SW 1271 (cell line): ENCODE measurements around the gene BCL2L12.
A peak's percentile ranks its signal among the peaks of the same experiment; 100 is the strongest.

ENCODE experiments used
- DNase-seq, 2 experiments: peaks; one replicate each; lab custom pipeline; 2025; lab: John Stamatoyannopoulos, UW

BCL2L12 gene

GRCh38 chr19:49664171-49665035 lies 1.3 kb upstream of the BCL2L12 start:
- peak; percentile 42 to 76 for DNase-seq

- no peak for DNase-seq
Measured at GRCh38 chr19:49665036-49665350, 740 bp upstream of the BCL2L12 start.

- no peak for DNase-seq
Measured at GRCh38 chr19:49666120-49666444, 349 bp downstream of the BCL2L12 start.

DNA sequence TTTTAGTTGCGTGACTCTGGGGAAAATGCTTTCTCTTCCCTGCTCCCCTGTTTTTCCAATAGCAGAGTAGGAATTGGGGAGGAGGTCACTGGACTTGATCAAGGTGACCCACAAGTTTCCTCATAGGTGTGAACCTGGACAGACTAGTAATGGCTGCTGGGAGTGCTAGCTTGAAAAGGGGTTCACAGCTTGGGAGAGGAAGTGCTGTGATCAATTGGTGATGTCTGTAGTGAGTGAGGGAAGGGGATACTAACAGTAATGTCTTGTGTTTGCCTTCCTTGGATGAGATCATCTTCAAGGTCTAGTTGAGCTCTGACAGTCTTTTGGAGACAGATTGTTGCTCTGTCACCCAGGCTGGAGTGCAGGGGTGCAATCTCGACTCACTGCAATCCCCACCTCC lies 1.7 kb downstream of the BCL2L12 start:
- DNase-seq = no peak

- no peak for DNase-seq
Measured at GRCh38 chr19:49669516-49669915, 3.8 kb downstream of the BCL2L12 start.

DNA sequence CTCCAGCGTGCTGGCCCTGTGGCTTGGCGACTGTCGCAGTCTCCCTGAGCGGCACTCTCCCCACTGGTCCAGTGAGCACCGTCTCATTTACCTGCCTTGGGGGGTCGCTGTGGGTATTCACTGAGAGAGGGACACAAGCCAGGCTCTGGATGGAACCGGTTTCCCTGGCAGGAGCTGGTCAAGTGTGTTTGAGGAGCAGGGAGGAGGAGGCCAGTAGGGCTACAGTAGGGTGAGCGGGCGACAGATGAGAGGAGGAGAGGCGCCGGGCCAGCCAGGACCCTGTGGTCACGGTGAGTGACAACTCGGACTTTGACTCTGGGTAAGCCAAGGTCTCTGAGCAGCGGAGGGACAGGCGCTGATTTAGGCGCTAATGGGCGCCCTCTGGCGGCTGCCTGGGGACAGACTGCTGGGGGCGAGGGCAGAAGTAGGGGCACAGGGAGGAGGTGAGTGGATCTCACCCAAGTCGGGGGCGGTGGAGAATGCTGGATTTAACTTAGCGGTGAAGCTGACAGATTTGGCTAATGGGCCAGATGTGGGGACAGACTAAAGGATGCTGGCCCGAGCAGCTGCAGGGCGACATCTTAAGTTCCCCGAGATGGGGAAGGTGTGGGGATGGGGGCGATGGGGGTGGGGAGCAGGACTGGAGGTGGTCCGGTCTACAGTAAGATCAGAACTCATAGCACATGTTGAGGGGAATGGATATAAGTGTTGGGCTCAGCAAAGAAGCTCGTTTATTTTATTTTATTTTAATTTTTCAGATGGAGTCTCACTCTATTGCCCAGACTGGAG lies 6.6 kb downstream of the BCL2L12 start:
- DNase-seq = peak in 1 of 2 experiments; percentile 19

DNA sequence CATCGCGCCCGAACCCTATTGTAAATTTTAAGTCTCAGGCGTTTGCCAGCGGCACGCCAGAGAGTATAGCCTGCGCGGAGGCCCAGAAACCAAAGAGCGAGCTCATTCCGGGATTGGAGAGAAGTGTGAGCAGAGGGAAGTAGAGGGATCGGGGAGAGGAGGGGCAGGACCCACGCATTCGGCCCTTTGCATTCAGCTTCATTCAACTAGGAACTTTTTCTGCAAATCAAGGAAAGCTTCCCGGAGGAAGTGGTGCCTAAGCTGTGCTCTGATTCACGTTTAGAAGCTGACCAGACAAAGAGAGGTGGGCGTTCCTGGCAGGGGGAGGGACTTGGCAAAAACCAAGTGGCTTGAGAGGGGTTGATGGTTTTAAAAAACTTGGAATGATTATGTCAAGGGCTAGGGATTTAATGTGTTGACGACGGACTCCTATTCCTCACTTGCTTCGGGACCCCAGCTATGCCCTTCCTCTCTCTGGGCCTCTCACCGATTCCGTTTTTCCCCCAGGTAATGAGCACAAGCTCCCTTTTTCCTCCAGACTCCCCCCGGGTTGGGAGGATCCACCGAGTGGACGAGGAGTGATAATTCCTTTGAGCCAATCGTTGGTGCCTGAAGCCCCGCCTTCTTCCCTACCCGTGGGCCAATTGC lies 10.5 kb downstream of the BCL2L12 start:
- peak; percentile 44 to 90 for DNase-seq

- DNase-seq = peak; percentile 100
Measured at GRCh38 chr19:49676784-49677230, 11.1 kb downstream of the BCL2L12 start.

- no peak for DNase-seq
Measured at GRCh38 chr19:49677231-49677900, 11.6 kb downstream of the BCL2L12 start, which contains the start of gene PRMT1. Gene PRMT1 (plus strand): TSS chr19:49677271. CDS start chr19:49677281, 10 bp downstream.

DNA sequence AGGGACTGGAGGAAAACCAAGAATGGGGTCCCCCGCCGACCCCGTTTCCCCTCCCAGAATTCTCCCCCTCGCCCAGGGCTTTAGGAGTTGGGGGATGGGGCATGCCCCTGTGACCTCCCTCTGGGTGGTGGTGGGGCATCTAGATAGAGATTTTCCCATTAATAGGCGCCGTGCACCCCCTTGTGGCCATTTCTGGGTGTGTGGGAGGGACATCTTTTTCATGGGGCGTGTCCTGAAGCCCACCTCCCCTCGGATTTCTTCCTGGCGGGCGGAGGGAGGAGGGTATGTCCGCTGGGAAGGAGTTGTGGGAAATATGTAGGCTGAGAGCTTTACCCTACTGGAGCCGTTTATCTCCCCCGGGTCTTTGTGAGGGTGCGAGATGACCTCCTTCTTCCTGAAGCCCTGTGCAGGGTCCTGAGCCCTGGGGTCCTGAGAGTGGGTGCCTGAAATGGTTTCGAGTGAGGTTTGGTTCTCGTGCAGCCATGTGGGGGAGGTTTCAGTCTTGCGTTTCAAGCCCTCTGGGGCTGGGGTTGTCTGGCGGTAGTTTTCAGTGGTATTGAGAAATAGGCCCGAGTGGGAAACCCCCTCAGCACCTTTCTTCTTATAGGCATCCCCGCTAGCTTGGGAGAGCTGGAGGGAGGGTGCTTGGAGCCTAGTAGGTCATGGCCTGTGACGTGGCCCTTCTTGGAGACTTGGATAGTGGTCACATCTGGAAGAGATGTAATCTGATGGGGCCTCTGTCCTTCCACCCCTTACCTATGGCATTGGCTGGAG lies 12.4 kb downstream of the BCL2L12 start:
- peak; percentile 24 to 41 for DNase-seq

- no peak for DNase-seq
Measured at GRCh38 chr19:49678985-49679770, 13.4 kb downstream of the BCL2L12 start.

- DNase-seq = no peak
Measured at GRCh38 chr19:49679771-49680413, 14.2 kb downstream of the BCL2L12 start.

- peak in 1 of 2 experiments; percentile 75 for DNase-seq
Measured at GRCh38 chr19:49680421-49681351, 15.0 kb downstream of the BCL2L12 start.

- DNase-seq = no peak
Measured at GRCh38 chr19:49681830-49682229, 16.1 kb downstream of the BCL2L12 start.

- DNase-seq = no peak
Measured at GRCh38 chr19:49682274-49682673, 16.5 kb downstream of the BCL2L12 start.

- no peak for DNase-seq
Measured at GRCh38 chr19:49683814-49684250, 18.1 kb downstream of the BCL2L12 start.

DNA sequence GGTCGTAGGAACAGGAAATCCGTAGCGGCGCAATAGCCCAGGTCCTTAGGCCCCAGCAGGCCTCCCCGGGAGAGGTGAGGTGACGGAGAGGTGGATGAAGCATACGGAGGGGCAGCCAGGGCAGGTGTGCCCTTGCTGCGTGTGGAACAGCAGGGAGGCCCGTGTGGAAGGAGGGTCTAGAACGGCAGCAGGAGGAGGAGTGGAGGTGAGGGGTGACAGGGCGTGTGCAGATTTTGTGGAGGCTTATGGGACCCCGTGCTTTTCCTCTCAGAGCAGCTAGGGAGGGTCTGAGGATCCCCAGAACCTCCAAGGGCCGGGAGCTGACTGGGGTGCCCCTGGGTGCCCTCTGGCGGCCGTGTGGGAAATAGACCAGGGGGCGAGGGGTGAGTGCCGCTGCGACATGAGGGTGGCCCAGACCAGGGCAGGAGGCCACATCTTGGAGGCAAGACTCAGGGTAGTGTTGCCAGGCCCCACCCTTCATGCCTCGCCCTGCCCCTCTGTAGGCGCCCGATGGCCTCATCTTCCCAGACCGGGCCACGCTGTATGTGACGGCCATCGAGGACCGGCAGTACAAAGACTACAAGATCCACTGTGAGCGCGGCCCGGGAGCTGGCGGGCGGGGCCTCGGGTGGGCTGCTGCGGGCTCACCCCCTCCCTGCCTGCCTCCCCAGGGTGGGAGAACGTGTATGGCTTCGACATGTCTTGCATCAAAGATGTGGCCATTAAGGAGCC lies 18.7 kb downstream of the BCL2L12 start:
- DNase-seq = no peak

- no peak for DNase-seq
Measured at GRCh38 chr19:49684983-49685553, 19.3 kb downstream of the BCL2L12 start.
